LNCaP clone FGC (cell line): ENCODE measurements around the gene CACNA2D3.

Experiments
- DNase-seq: peaks from one replicate; pipeline ENCODE4 v3.0.0-alpha.2; 2011; ENCODE audit warnings: low read depth
- H3K4me3 ChIP-seq: 2 replicates; pipeline ENCODE4 v1.5.1; 2011; ENCODE audit warnings: mild to moderate bottlenecking, low read depth, low read length, control low read depth
- TF ChIP-seq, protein P1 (sequence below): IDR thresholded peaks from 2 replicates; pipeline ENCODE4 v1.5.1; 2012; ENCODE audit warnings: mild to moderate bottlenecking; ENCODE audit not compliant: control insufficient read depth, insufficient read depth; ENCODE audit errors: extremely low read depth

CACNA2D3 gene

DNA sequence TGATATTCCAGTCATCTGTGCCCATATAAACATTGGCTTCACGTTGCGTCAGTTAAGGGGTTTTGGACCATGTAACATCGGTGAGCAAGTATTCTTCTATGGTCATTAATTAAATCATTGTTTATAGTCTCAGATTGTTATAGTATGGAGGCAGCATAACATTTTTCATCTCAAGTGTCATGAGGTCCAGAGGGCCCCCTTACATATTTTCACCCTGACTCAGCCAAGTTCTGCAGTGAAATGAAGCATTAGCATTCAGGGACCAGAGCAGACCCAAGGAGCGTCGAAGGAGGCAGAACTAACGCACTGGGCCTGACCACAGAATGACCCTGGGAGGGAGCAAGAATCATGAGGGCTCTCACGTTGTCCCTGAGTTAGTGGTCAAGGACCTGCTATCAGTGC lies 634.0 kb downstream of the CACNA2D3 start:
- TF ChIP-seq, protein P1, sequence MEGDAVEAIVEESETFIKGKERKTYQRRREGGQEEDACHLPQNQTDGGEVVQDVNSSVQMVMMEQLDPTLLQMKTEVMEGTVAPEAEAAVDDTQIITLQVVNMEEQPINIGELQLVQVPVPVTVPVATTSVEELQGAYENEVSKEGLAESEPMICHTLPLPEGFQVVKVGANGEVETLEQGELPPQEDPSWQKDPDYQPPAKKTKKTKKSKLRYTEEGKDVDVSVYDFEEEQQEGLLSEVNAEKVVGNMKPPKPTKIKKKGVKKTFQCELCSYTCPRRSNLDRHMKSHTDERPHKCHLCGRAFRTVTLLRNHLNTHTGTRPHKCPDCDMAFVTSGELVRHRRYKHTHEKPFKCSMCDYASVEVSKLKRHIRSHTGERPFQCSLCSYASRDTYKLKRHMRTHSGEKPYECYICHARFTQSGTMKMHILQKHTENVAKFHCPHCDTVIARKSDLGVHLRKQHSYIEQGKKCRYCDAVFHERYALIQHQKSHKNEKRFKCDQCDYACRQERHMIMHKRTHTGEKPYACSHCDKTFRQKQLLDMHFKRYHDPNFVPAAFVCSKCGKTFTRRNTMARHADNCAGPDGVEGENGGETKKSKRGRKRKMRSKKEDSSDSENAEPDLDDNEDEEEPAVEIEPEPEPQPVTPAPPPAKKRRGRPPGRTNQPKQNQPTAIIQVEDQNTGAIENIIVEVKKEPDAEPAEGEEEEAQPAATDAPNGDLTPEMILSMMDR, result no peak
- no peak overlapping the region for H3K4me3 ChIP-seq
- DNase-seq, result no peak

DNA sequence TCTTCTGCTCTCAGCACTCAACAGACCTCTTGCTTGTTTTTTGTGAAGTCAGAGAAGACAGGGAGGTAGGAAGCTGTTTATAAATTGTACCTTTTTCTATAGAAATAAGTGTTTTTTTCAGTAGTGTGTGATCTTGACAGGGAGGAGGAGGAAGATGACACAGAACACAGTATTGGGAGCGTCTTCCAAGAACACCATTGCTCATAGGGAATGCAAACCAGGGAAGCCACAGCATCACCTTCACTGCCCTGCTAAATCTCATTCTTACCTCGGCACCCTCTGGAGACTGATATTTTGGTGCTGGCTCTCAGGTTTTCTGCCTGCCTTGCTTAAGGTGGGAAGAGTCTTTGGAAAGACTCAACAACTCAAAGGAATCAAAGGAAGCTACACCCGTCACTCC lies 636.1 kb downstream of the CACNA2D3 start:
- DNase-seq, result no peak

DNA sequence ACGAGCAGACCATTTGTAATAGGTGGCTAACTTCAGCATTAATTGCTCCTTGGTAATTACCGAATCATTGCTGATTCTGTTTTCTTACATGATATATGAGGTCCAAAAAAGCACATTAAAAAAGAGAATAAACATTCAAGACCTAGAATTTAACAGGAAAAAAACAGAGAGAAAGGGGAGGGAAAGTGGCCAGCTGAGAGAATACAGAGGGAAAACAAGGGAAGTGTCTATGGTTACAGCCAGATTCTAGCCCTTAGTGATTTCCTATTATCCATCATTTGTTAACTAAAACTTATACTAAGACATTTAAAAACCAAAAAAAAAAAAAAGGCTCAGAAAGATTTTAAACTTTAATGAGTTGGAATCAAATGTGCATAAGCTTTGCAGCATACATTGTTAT lies 636.8 kb downstream of the CACNA2D3 start:
- TF ChIP-seq, protein P1, result no peak
- DNase-seq, result no peak

More for the DNA sequence above, 636.1 kb downstream of the CACNA2D3 start:
- TF ChIP-seq, protein P1, result no peak
- no peak overlapping the region for H3K4me3 ChIP-seq

DNA sequence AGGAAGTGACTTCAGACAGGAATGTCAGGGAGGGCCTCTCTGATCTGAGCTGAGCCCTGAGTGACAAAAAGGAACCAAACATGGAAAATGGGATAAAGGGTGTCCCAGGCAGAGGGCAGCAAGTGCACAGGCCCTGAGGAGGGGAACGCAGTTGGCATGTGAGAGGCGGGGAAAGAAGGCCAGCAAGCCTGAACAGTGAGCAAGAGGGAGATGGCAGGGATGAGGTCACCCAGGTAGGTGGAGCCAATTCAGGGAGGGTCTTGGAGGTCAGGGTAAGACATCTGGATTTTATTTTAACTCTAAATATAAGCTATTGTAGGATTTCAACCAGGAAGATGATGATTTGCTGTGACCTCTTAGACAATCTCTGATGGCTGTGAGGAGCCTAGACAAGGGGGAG lies 637.8 kb downstream of the CACNA2D3 start:
- no peak overlapping the region for H3K4me3 ChIP-seq
- TF ChIP-seq, protein P1, result no peak
- DNase-seq, result no peak

More for the DNA sequence above, 636.8 kb downstream of the CACNA2D3 start:
- no peak overlapping the region for H3K4me3 ChIP-seq

DNA sequence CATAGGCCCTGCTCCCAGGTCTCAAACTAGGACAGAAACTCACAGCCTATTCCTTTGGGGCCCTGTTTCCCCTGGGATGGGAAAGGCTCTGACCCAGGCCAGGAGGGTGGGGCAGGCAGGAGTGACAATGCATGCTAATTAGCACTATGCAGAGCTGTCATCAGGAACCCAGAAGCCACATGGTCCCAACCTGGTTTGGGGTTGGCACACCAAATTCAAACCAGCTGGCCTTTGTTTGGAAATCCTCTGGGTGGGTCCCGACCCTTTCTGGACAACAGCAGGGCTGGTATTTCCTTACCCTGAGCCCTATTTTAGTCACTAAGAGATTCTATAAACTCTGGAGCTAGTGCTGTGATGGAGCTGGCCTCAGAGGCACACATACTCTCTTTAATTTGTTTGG lies 639.3 kb downstream of the CACNA2D3 start:
- TF ChIP-seq, protein P1, result no peak
- DNase-seq, result no peak
- H3K4me3 ChIP-seq, result no peak overlapping the region

DNA sequence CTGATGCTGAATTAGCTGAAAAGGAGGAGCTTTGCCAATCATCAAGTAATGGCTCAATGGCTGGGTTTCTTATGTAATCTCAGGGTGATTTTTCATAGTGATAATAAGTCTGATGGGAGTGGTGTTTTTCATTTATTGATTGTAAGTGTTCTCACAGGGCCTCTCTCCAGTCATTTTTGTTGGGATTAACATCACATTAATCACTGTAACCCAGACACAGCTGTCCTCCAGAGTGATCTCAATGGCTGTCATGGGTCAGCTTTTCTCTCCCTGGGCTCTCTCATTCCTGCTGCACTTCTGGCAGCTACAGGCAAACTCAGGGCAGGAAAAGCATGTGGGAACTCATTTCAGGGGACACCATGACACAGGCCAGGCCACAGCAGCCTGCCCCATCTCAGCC lies 642.6 kb downstream of the CACNA2D3 start:
- TF ChIP-seq, protein P1, result no peak
- no peak overlapping the region for H3K4me3 ChIP-seq
- DNase-seq, result no peak

DNA sequence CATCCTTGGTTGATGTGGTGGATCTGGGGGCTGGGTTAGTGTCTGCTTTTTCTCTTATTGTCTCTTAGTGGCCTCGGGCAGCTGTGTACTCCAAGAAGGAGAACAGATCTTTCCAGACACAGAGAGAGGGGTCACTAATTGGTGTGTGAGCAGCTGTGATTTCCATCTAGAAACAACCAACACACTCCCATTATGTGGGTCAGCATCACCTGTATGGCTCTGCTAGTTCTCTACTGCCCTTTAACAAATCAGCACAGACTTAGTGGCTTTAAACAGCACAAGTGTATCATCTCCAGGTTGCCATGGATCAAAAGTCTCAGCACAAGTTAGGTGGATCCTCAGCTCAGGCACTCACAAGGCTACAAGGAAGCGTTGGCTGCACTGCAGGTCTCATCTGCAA lies 648.7 kb downstream of the CACNA2D3 start:
- DNase-seq, result no peak
- no peak overlapping the region for H3K4me3 ChIP-seq
- TF ChIP-seq, protein P1, result no peak
